Stimulated activated naive CD4-positive, alpha-beta T cell (primary cell): Measurements from ENCODE around the gene COL4A3.

Experiments used
- DNase-seq, 6 experiments: peaks; one replicate each; lab custom pipeline; 2025; lab: John Stamatoyannopoulos, UW

The COL4A3 gene

GRCh38 chr2:227163998-227164762 is at the start of gene COL4A3, which contains the start of gene COL4A4:
TSS of gene COL4A3 (plus strand) at chr2:227164624. CDS start at chr2:227164727, 103 bp downstream.
TSS of gene COL4A4 (minus strand) at chr2:227164205. CDS start at chr2:227147483, 16,722 bp downstream.
- no peak for DNase-seq

GRCh38 chr2:227115761-227116160 is 48.7 kb upstream of the COL4A3 start:
- no peak for DNase-seq

GRCh38 chr2:227117027-227117426 is 47.4 kb upstream of the COL4A3 start:
- no peak for DNase-seq

GRCh38 chr2:227117852-227118251 is 46.6 kb upstream of the COL4A3 start:
- DNase-seq = no peak

GRCh38 chr2:227118353-227118752 is 46.1 kb upstream of the COL4A3 start:
- no peak for DNase-seq

GRCh38 chr2:227123697-227124096 is 40.7 kb upstream of the COL4A3 start:
- no peak for DNase-seq

- DNase-seq = no peak
Observed at GRCh38 chr2:227124811-227125210, 39.6 kb upstream of the COL4A3 start.

GRCh38 chr2:227125506-227125905 is 38.9 kb upstream of the COL4A3 start:
- no peak for DNase-seq

- no peak for DNase-seq
Observed at GRCh38 chr2:227127201-227127600, 37.2 kb upstream of the COL4A3 start.

- no peak for DNase-seq
Observed at GRCh38 chr2:227130636-227131035, 33.8 kb upstream of the COL4A3 start.

GRCh38 chr2:227132986-227133385 is 31.4 kb upstream of the COL4A3 start:
- no peak for DNase-seq

GRCh38 chr2:227134591-227134990 is 29.8 kb upstream of the COL4A3 start:
- no peak for DNase-seq

- no peak for DNase-seq
Observed at GRCh38 chr2:227141301-227141700, 23.1 kb upstream of the COL4A3 start.

- no peak for DNase-seq
Observed at GRCh38 chr2:227143895-227144294, 20.5 kb upstream of the COL4A3 start.

GRCh38 chr2:227146456-227146855 is 18.0 kb upstream of the COL4A3 start:
- DNase-seq = no peak

- DNase-seq = no peak
Observed at GRCh38 chr2:227147023-227147422, 17.4 kb upstream of the COL4A3 start.

GRCh38 chr2:227148106-227148505 is 16.3 kb upstream of the COL4A3 start:
- DNase-seq = no peak

GRCh38 chr2:227150222-227150936 is 14.0 kb upstream of the COL4A3 start:
- DNase-seq = no peak

- no peak for DNase-seq
Observed at GRCh38 chr2:227152093-227152766, 12.2 kb upstream of the COL4A3 start.

GRCh38 chr2:227153307-227153706 is 11.1 kb upstream of the COL4A3 start:
- DNase-seq = no peak

GRCh38 chr2:227153758-227154486 is 10.5 kb upstream of the COL4A3 start:
- DNase-seq = no peak
